ENCODE data around the gene EXPH5.

- TF ChIP-seq ZNF354C (tag by site-specific recombination; IDR thresholded peaks at IDR 0.05; ENCODE audit: borderline replicate concordance, low read depth), result no peak
- no peak for TF ChIP-seq KLF16 (tag by site-specific recombination; IDR thresholded peaks at IDR 0.05)
- no peak for TF ChIP-seq CTCF (tag by site-specific recombination; IDR thresholded peaks at IDR 0.05)
- TF ChIP-seq ZBTB21 (tag by site-specific recombination; IDR thresholded peaks at IDR 0.05), result no peak
- TF ChIP-seq TCF7L2 (IDR thresholded peaks at IDR 0.05; ENCODE audit: borderline replicate concordance, low read depth, low read length), result no peak
- no peak for TF ChIP-seq PBX3 (CRISPR knock-in tag; IDR thresholded peaks at IDR 0.05)
- TF ChIP-seq ZNF837 (tag by site-specific recombination; IDR thresholded peaks at IDR 0.05), result no peak
- no peak for TF ChIP-seq ZNF629 (tag by site-specific recombination; IDR thresholded peaks at IDR 0.05)
- TF ChIP-seq ZNF280D (tag by site-specific recombination; IDR thresholded peaks at IDR 0.05), result no peak
- TF ChIP-seq ZNF114 (tag by site-specific recombination; IDR thresholded peaks at IDR 0.05), result no peak
- TF ChIP-seq ZBTB49 (tag by site-specific recombination; IDR thresholded peaks at IDR 0.05; ENCODE audit: low read depth), result no peak
These were observed 38.6 kb upstream of the EXPH5 start for GRCh38 chr11:108632041-108632704.
